ENCODE data around the gene FAM120B. TPM values are rescaled to one million over a fixed set of nuclear protein-coding genes. Genes with fewer than 3 reads are reported as not detected.
A peak's percentile ranks its signal among the peaks of the same experiment; 100 is the strongest.
"Not testable (repeated sequence)": the region's sequence is repeated elsewhere in the genome, so short reads cannot be mapped to it uniquely, and the experiment has no call there.

Gene FAM120B
- total RNA-seq, 1 donor from 2014 or later: 48.3 TPM

DNA sequence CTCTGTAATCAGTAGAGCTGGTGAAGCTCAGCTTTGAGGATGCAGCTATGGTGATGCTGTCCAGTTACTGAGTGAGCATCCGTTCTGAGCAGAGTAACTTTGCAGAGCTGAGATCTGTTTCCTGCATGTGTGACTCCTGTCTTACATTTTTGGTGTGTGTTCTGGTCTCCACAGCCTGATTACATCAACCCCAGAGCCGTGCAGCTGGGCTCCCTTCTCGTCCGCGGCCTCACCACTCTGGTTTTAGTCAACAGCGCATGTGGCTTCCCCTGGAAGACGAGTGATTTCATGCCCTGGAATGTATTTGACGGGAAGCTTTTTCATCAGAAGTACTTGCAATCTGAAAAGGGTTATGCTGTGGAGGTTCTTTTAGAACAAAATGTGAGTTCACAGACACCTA lies 81.6 kb downstream of the FAM120B start:
- Mint-ChIP-seq H3K27ac (ENCODE audit: unreplicated experiment) (no peak overlapping the region), H3K4me1 (ENCODE audit: unreplicated experiment) (peaks cover 17% of the 10 kb centered on the region), H3K27me3 (ENCODE audit: unreplicated experiment) (peaks cover 3% of the 10 kb centered on the region), H3K4me3 (ENCODE audit: unreplicated experiment) (no peak overlapping the region), H3K36me3 (ENCODE audit: low read depth, unreplicated experiment) (peaks cover 6% of the 10 kb centered on the region), H3K9me3 (ENCODE audit: unreplicated experiment) (no peaks in the 10 kb centered on the region)
- TF ChIP-seq, protein P1, sequence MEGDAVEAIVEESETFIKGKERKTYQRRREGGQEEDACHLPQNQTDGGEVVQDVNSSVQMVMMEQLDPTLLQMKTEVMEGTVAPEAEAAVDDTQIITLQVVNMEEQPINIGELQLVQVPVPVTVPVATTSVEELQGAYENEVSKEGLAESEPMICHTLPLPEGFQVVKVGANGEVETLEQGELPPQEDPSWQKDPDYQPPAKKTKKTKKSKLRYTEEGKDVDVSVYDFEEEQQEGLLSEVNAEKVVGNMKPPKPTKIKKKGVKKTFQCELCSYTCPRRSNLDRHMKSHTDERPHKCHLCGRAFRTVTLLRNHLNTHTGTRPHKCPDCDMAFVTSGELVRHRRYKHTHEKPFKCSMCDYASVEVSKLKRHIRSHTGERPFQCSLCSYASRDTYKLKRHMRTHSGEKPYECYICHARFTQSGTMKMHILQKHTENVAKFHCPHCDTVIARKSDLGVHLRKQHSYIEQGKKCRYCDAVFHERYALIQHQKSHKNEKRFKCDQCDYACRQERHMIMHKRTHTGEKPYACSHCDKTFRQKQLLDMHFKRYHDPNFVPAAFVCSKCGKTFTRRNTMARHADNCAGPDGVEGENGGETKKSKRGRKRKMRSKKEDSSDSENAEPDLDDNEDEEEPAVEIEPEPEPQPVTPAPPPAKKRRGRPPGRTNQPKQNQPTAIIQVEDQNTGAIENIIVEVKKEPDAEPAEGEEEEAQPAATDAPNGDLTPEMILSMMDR (IDR thresholded peaks at IDR 0.05; ENCODE audit: unreplicated experiment): no peak
- no peak for DNase-seq (ENCODE audit: low spot score)

DNA sequence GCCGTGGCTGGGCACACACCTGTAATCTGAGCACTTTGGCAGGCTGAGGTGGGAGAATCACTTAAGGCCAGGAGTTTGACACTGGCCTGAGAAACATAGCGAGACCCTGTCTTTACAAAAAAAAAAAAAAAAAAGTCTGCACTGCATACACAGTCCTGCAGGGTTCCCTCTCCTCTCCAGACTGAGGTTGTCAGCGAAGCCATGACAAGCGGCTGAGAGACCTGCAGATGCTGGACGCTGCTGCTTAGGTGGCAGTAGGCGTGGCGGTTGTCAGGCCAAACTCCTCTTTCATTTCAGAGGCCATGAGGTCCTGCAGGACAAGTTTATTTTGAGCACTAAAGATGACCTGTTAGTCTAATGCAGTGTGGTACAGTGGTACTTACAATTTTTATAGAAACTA lies 86.5 kb downstream of the FAM120B start:
- peaks cover 40% of the 10 kb centered on the region for H3K36me3 Mint-ChIP-seq (ENCODE audit: low read depth, unreplicated experiment)
- TF ChIP-seq, protein P1 (IDR thresholded peaks at IDR 0.05; ENCODE audit: unreplicated experiment): no peak
- H3K9me3 Mint-ChIP-seq (ENCODE audit: unreplicated experiment): no peaks in the 10 kb centered on the region
- peaks cover 3% of the 10 kb centered on the region for H3K27me3 Mint-ChIP-seq (ENCODE audit: unreplicated experiment)
- no peaks in the 10 kb centered on the region for H3K4me1 Mint-ChIP-seq (ENCODE audit: unreplicated experiment)
- DNase-seq (ENCODE audit: low spot score): no peak
- H3K27ac Mint-ChIP-seq (ENCODE audit: unreplicated experiment): no peak overlapping the region
- H3K4me3 Mint-ChIP-seq (ENCODE audit: unreplicated experiment): no peak overlapping the region

DNA sequence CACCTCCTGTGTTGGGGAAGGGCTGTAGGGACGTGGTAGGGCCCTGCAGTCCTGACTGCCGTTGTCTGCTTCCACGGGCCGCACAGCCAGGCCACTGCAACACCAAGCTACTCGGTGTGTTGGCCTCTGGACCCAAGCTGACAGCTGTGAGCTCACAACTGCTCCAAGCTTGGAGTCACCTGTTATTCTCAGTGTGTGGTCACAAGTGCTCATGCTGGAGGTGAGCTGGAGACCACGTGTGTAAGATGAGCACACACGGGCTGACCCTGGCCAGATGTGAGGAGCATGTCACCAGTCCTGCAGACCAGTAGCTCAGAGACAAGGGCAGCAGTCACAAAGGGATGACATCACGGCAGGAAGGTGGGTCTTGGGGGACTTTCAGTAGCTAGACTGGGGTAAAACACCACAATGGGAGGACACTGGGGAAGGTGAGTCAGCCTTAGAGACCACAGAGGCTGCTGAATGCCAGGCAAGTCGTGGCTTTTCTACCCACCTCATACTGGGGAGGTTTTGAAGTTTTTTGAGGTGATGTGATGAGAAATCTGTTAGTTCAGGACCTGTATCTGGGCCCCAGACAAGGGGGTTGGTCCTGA lies 87.3 kb downstream of the FAM120B start:
- H3K9me3 Mint-ChIP-seq (ENCODE audit: unreplicated experiment): no peaks in the 10 kb centered on the region
- TF ChIP-seq, protein P1 (IDR thresholded peaks at IDR 0.05; ENCODE audit: unreplicated experiment): no peak
- no peak overlapping the region for H3K27ac Mint-ChIP-seq (ENCODE audit: unreplicated experiment)
- peaks cover 3% of the 10 kb centered on the region for H3K27me3 Mint-ChIP-seq (ENCODE audit: unreplicated experiment)
- H3K4me1 Mint-ChIP-seq (ENCODE audit: unreplicated experiment): no peaks in the 10 kb centered on the region
- H3K36me3 Mint-ChIP-seq (ENCODE audit: low read depth, unreplicated experiment): peaks cover 40% of the 10 kb centered on the region
- DNase-seq (ENCODE audit: low spot score): no peak
- H3K4me3 Mint-ChIP-seq (ENCODE audit: unreplicated experiment): peak overlapping the region; percentile 56

DNA sequence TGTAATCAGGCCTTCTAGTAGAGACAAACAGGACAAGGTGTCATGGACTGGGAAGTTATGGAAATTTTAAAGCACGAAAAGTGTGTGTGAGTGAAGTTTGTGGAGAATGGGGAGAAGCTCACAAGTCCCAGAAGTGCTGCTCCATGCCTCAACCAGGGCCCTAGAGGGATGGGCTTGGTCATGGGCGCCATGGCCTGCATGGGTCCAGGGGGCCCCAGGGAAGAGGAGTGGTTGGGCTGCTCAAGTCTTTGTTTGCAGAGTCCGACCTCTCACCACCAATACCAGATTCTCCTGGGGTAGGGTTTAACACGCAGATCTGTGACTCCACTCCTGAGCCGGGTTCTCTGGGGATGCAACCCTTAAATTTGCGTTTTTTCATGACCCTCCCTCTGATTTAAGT lies 88.4 kb downstream of the FAM120B start:
- TF ChIP-seq, protein P1 (IDR thresholded peaks at IDR 0.05; ENCODE audit: unreplicated experiment): no peak
- Mint-ChIP-seq H3K27me3 (ENCODE audit: unreplicated experiment) (peaks cover 4% of the 10 kb centered on the region), H3K36me3 (ENCODE audit: low read depth, unreplicated experiment) (peaks cover 42% of the 10 kb centered on the region), H3K4me1 (ENCODE audit: unreplicated experiment) (no peaks in the 10 kb centered on the region), H3K27ac (ENCODE audit: unreplicated experiment) (no peak overlapping the region), H3K4me3 (ENCODE audit: unreplicated experiment) (peak overlapping the region; percentile 33), H3K9me3 (ENCODE audit: unreplicated experiment) (no peaks in the 10 kb centered on the region)
- DNase-seq (ENCODE audit: low spot score): no peak

DNA sequence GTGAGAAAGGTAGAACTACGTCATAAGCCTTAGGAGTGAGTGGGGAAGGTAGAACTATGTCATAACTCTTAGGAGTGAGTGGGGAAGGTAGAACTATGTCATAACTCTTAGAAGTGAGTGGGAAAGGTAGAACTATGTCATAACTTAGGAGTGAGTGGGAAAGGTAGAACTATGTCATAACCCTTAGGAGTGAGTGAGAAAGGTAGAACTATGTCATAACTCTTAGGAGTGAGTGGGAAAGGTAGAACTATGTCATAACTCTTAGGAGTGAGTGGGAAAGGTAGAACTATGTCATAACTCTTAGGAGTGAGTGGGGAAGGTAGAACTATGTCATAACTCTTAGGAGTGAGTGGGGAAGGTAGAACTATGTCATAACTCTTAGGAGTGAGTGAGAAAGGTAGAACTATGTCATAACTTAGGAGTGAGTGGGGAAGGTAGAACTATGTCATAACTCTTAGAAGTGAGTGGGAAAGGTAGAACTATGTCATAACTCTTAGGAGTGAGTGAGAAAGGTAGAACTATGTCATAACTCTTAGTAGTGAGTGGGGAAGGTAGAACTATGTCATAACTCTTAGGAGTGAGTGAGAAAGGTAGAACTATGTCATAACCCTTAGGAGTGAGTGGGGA lies 92.3 kb downstream of the FAM120B start:
- H3K27me3 Mint-ChIP-seq (ENCODE audit: unreplicated experiment); H3K9me3 Mint-ChIP-seq (ENCODE audit: unreplicated experiment): not testable (repeated sequence)

DNA sequence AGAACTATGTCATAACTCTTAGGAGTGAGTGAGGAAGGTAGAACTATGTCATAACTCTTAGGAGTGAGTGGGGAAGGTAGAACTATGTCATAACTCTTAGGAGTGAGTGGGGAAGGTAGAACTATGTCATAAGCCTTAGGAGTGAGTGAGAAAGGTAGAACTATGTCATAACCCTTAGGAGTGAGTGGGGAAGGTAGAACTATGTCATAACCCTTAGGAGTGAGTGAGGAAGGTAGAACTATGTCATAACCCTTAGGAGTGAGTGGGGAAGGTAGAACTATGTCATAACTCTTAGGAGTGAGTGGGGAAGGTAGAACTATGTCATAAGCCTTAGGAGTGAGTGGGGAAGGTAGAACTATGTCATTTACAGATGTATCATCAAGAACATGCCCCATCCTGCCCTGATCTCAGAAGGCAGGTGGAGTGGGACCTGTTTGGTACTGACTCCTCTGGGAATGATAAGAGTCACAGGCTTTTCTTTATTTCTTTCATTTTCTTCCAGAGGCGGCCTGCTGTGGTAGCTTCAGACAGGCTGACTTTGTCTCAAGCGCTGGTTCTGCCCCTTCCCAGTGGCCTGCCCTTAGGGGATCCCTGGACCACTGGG lies 93.5 kb downstream of the FAM120B start:
- H3K4me1 Mint-ChIP-seq (ENCODE audit: unreplicated experiment); H3K4me3 Mint-ChIP-seq (ENCODE audit: unreplicated experiment); H3K27me3 Mint-ChIP-seq (ENCODE audit: unreplicated experiment); H3K9me3 Mint-ChIP-seq (ENCODE audit: unreplicated experiment); DNase-seq (ENCODE audit: low spot score); H3K27ac Mint-ChIP-seq (ENCODE audit: unreplicated experiment): not testable (repeated sequence)
- H3K36me3 Mint-ChIP-seq (ENCODE audit: low read depth, unreplicated experiment): peaks cover 34% of the 10 kb centered on the region

More for the DNA sequence above, 92.3 kb downstream of the FAM120B start:
- DNase-seq (ENCODE audit: low spot score); H3K4me1 Mint-ChIP-seq (ENCODE audit: unreplicated experiment); H3K4me3 Mint-ChIP-seq (ENCODE audit: unreplicated experiment); H3K27ac Mint-ChIP-seq (ENCODE audit: unreplicated experiment): not testable (repeated sequence)
- peaks cover 36% of the 10 kb centered on the region for H3K36me3 Mint-ChIP-seq (ENCODE audit: low read depth, unreplicated experiment)
